Esophagus muscularis mucosa (tissue), 4 donors: ENCODE data around the gene RERG. TPM values are rescaled to one million over a fixed set of nuclear protein-coding genes. Genes with fewer than 3 reads are reported as not detected.

Experiments used
- DNase-seq: peaks from one replicate; pipeline ENCODE4 v3.0.0-alpha.2; 2017; ENCODE audit errors: extremely low spot score
- H3K27ac ChIP-seq, 4 donors: fragments of 200-600 bp; sonication (generic); replicated peaks in 1 of 4; 1 replicate in 3 of 4; 2 replicates in 1 of 4; pipeline ENCODE4 v1.5.1; 2016 to 2019; ENCODE audit warnings: mild to moderate bottlenecking in 1 of 4
- H3K27me3 ChIP-seq, 4 donors: fragments of 200-600 bp; sonication (generic); one replicate each; pipeline versions ENCODE4 v1.5.1 to v1.6.0; 2016 to 2019
- H3K36me3 ChIP-seq, 4 donors: fragments of 200-600 bp; sonication (generic); one replicate each; pipeline ENCODE4 v1.5.1; 2016 to 2019
- H3K4me1 ChIP-seq, 4 donors: fragments of 200-600 bp; sonication (generic); one replicate each; pipeline ENCODE4 v1.5.1; 2016 to 2019
- H3K4me3 ChIP-seq, 4 donors: fragments of 200-600 bp; sonication (generic); 1 replicate in 2 of 4; 2 replicates in 2 of 4; pipeline ENCODE4 v1.5.1; 2016 to 2019; ENCODE audit warnings: mild to moderate bottlenecking in 4 of 4, moderate library complexity in 1 of 4
- H3K9me3 ChIP-seq, 4 donors: fragments of 200-600 bp; sonication (generic); 1 replicate in 3 of 4; 2 replicates in 1 of 4; pipeline ENCODE4 v1.5.1; 2016 to 2019
- CTCF ChIP-seq, 3 experiments: fragments of 200-600 bp in 2 of 3; fragments of 450-650 bp in 1 of 3; sonication (generic) in 2 of 3; IDR thresholded peaks; one replicate each; pipeline ENCODE4 v1.5.1; 2017 to 2019; ENCODE audit warnings: antibody characterized with exemption in 3 of 3, mild to moderate bottlenecking in 2 of 3, moderate library complexity in 1 of 3
- EP300 ChIP-seq: sonication (generic); formaldehyde crosslinking; IDR thresholded peaks from one replicate; pipeline ENCODE4 v1.6.1; 2017; ENCODE audit warnings: antibody characterized with exemption
- POLR2A ChIP-seq: fragments of 450-650 bp; IDR thresholded peaks from one replicate; pipeline ENCODE4 v1.6.1; 2017; ENCODE audit warnings: antibody characterized with exemption, moderate library complexity, mild to moderate bottlenecking, low read depth
- POLR2AphosphoS5 ChIP-seq, 2 donors: sonication (generic); formaldehyde crosslinking; IDR thresholded peaks; one replicate each; pipeline ENCODE4 v1.6.1; 2017; ENCODE audit warnings: antibody characterized with exemption in 2 of 2
- WGBS: methylation state at CpG from one replicate; pipeline ENCODE4 v1.1.5; 2018; 5-methylcytosine and 5-hydroxymethylcytosine counted together
- intact Hi-C: fragments of 100-400 bp; cut with DNase I; formaldehyde crosslinking; loops from one replicate; pipeline ENCODE4 v1.15.1; 2023
- total RNA-seq, 4 donors: library from RNA; depleted of rRNA; stranded (reverse); fragments of >200 nt; gene quantifications; one replicate each; pipeline versions ENCODE4 v1.1.0 to v1.2.1, GENCODE V29; 2016

RERG gene
- total RNA-seq, 4 donors from 2014 or later, result 5.0 to 15.4 (median 12.7) TPM

DNA sequence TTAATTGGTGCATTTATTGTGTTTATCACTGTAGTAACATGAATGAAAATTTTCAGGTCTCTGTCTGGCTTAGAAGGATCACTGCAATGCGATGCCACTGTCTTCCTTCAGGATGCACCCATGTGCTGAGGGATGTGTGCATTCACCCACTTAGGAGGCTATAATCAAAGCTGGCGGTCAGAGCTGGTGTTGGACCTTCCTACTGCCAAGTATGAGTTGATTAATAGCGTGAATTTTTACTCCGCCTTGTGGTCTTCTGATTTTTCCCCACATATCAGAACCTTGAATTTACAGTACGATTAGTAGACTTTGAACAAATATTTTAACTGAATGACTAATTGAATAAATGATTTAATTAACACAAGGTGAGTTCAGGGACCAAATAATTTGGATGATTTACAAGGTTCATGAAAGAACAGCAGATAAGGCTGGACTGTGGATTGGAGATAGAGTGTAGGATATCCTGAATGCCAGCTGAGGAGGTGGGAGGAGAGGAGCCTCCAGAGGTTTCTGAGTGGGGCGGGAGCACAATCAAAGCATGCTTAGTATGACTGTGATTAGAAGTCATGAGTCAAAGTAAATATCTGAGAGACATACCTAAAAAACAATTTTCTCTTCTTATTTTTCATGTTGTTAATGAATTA, 50.1 kb downstream of the RERG start:
- Histone ChIP-seq H3K27ac (no peak overlapping the region), H3K4me3 (no peak overlapping the region), H3K36me3 (no peaks in the 10 kb centered on the region), H3K27me3 (no peaks in the 10 kb centered on the region), H3K4me1 (peaks cover 0 to 7% (median 4%) of the 10 kb centered on the region in 4 donors), H3K9me3 (no peaks in the 10 kb centered on the region)
- DNase-seq, result no peak
- TF ChIP-seq EP300 (no peak), POLR2A (no peak), CTCF (IDR thresholded peaks at IDR 0.05) (no peak), POLR2AphosphoS5 (IDR thresholded peaks at IDR 0.05) (no peak)
- 89% methylated on average over 6 of the region's 6 CpGs for WGBS
- intact Hi-C loops, result no loop called here

DNA sequence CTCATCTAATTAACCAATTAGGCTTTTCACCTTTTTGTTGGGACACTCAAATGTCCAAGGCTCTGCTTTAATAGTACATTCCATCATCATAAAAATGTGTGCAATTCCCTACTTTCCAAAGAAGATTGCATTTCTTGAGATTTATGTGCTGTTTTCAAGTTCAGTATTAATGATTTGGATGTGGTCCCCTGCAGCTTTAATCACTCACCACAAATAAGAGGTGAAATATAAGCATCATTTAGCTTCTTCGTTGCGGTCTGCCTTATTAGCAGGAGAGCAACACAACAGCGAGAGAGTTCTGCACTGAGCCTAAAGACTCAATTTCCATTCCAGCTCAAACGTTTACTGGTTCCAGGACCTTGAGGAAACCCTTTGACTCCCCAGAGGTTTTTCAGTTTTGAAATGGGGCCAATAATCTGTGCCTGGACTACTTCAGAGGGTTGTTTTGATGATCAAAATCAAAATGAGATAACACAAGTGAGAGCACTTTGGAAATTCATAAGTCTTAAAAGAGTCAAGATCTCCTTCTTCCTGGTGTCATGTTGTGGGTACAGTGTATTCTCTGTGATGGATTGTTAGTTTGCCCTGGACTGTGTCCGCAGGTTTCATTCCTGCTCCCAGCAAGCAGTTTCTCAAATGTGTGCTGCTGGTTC, 53.1 kb downstream of the RERG start:
- 66% methylated on average over 5 of the region's 5 CpGs for WGBS
- TF ChIP-seq POLR2AphosphoS5 (IDR thresholded peaks at IDR 0.05) (no peak), EP300 (no peak)
- Histone ChIP-seq H3K36me3 (no peaks in the 10 kb centered on the region), H3K4me3 (no peak overlapping the region), H3K9me3 (no peaks in the 10 kb centered on the region), H3K27me3 (no peaks in the 10 kb centered on the region), H3K27ac (no peak overlapping the region), H3K4me1 (peaks cover 6 to 31% (median 28%) of the 10 kb centered on the region in 4 donors)
- DNase-seq, result no peak
- intact Hi-C loops, result no loop called here

- H3K4me1 ChIP-seq, result peaks cover 6 to 31% (median 28%) of the 10 kb centered on the region in 4 donors
- H3K27me3 ChIP-seq, result no peaks in the 10 kb centered on the region
- H3K4me3 ChIP-seq, result peak overlapping the region in 3 of 4 donors; percentile 11 to 17 (median 16)
- peak overlapping the region; percentile 66 to 74 (median 72) for H3K27ac ChIP-seq
- H3K36me3 ChIP-seq, result no peaks in the 10 kb centered on the region
- no peaks in the 10 kb centered on the region for H3K9me3 ChIP-seq
- DNase-seq, result no peak
- intact Hi-C loops, result no loop called here
- 34% methylated on average over 6 of the region's 6 CpGs for WGBS
- no peak for TF ChIP-seq CTCF (IDR thresholded peaks at IDR 0.05)
- peak; percentile 20 to 49 for TF ChIP-seq POLR2AphosphoS5 (IDR thresholded peaks at IDR 0.05)
Measured at GRCh38 chr12:15165012-15165659, 56.1 kb downstream of the RERG start.

- Histone ChIP-seq H3K4me3 (no peak overlapping the region), H3K4me1 (peaks cover 6 to 31% (median 26%) of the 10 kb centered on the region in 4 donors), H3K27ac (peak overlapping the region; percentile 66 to 74 (median 72)), H3K36me3 (no peaks in the 10 kb centered on the region), H3K9me3 (no peaks in the 10 kb centered on the region), H3K27me3 (no peaks in the 10 kb centered on the region)
- 74% methylated on average over 11 of the region's 11 CpGs for WGBS
- intact Hi-C loops, result no loop called here
- TF ChIP-seq CTCF (IDR thresholded peaks at IDR 0.05) (no peak), POLR2A (no peak), EP300 (no peak), POLR2AphosphoS5 (IDR thresholded peaks at IDR 0.05) (no peak)
- no peak for DNase-seq
Measured at GRCh38 chr12:15163030-15163976, 57.9 kb downstream of the RERG start.
